Osteoblast (primary cell): ENCODE data around the gene P4HA3. TPM values are rescaled to one million over a fixed set of nuclear protein-coding genes. Genes with fewer than 3 reads are reported as not detected.

Source experiments
- DNase-seq: peaks from one replicate; pipeline ENCODE4 v3.0.0; 2011; ENCODE audit warnings: low spot score, mixed read lengths; ENCODE audit not compliant: insufficient read length; ENCODE audit errors: missing footprints
- H2AFZ ChIP-seq: 2 replicates; pipeline ENCODE4 v1.6.0; 2011; ENCODE audit warnings: mild to moderate bottlenecking, low read length
- H3K27ac ChIP-seq: 2 replicates; pipeline ENCODE4 v1.5.1; 2011; ENCODE audit warnings: mild to moderate bottlenecking, low read depth, low read length, moderate library complexity
- H3K27me3 ChIP-seq: 2 replicates; pipeline ENCODE4 v1.6.0; 2012; ENCODE audit warnings: mild to moderate bottlenecking, control low read depth, inconsistent platforms, low read length, moderate library complexity; ENCODE audit not compliant: insufficient read depth
- H3K36me3 ChIP-seq: 2 replicates; pipeline ENCODE4 v1.5.1; 2011; ENCODE audit warnings: mild to moderate bottlenecking, low read length, control low read depth, moderate library complexity; ENCODE audit not compliant: insufficient read depth
- H3K4me1 ChIP-seq: 2 replicates; pipeline ENCODE4 v1.5.1; 2011; ENCODE audit warnings: mild to moderate bottlenecking, low read length, control low read depth, moderate library complexity; ENCODE audit not compliant: insufficient read depth
- H3K4me2 ChIP-seq: 2 replicates; pipeline ENCODE4 v1.6.0; 2011; ENCODE audit warnings: mild to moderate bottlenecking, low read length; ENCODE audit not compliant: insufficient read depth
- H3K4me3 ChIP-seq: fragments of 200-600 bp; sonication (generic); 3 replicates; pipeline ENCODE4 v1.5.1; 2012; ENCODE audit warnings: mild to moderate bottlenecking, low read length, inconsistent platforms; ENCODE audit not compliant: insufficient read depth
- H3K79me2 ChIP-seq: 2 replicates; pipeline ENCODE4 v1.6.0; 2012; ENCODE audit warnings: mild to moderate bottlenecking, low read length, control low read depth, inconsistent platforms; ENCODE audit not compliant: insufficient read depth
- H3K9me3 ChIP-seq: 2 replicates; pipeline ENCODE4 v1.5.1; 2011; ENCODE audit warnings: low read depth, low read length, control low read depth
- H4K20me1 ChIP-seq: 2 replicates; pipeline ENCODE4 v1.6.0; 2012; ENCODE audit warnings: mild to moderate bottlenecking, low read length, control low read depth; ENCODE audit not compliant: insufficient read depth
- total RNA-seq: library from RNA; depleted of rRNA; stranded (reverse); fragments of >200 nt; gene quantifications from 2 replicates; pipeline ENCODE4 v1.2.3, GENCODE V29; 2012
- TF ChIP-seq, protein P1 (sequence below): IDR thresholded peaks from 2 replicates; pipeline ENCODE4 v1.5.1; 2011; ENCODE audit warnings: mild to moderate bottlenecking, low read depth, low read length, moderate library complexity; ENCODE audit errors: extremely low read depth

Gene P4HA3
- total RNA-seq, 1 donor, result 8.7 TPM

DNA sequence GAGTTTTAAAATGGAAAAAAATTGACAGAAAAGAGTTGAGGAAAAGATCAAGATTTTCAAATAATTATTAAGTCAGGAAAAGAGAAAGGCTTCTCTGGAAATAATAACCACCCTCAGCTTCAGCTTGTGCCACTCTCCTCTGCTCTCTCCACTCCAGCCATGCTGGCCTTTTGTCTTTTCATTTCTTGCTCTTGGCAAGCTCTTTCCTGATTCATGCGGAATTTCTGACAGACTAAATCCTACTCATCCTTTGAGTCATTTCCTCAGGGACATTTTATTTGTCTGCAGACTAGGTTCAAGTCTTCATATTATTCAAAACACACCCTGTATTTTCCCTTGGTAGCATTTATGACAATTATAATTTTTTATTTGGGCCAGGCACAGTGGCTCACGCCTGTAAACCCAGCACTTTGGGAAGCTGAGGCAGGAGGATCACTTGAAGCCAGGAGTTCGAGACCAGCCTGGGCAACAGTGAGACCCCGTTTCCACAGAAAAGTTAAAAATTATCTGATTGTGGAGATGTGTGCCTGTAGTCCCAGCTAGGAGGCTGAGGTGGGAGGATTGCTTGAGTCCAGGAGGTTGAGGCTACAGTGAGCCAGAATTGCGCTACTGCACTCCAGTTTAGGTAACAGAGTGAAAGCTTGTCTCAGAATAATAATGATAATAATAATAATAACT, 7.8 kb upstream of the P4HA3 start:
- Histone ChIP-seq H3K27ac (peak overlapping the region; percentile 88), H4K20me1 (no peaks in the 10 kb centered on the region), H3K4me1 (peaks cover 46% of the 10 kb centered on the region), H3K79me2 (no peaks in the 10 kb centered on the region), H3K36me3 (no peaks in the 10 kb centered on the region), H3K4me3 (no peak overlapping the region), H2AFZ (no peak overlapping the region), H3K27me3 (no peaks in the 10 kb centered on the region), H3K4me2 (peak overlapping the region; percentile 41), H3K9me3 (no peaks in the 10 kb centered on the region)
- peak; percentile 92 for DNase-seq
- TF ChIP-seq, protein P1, sequence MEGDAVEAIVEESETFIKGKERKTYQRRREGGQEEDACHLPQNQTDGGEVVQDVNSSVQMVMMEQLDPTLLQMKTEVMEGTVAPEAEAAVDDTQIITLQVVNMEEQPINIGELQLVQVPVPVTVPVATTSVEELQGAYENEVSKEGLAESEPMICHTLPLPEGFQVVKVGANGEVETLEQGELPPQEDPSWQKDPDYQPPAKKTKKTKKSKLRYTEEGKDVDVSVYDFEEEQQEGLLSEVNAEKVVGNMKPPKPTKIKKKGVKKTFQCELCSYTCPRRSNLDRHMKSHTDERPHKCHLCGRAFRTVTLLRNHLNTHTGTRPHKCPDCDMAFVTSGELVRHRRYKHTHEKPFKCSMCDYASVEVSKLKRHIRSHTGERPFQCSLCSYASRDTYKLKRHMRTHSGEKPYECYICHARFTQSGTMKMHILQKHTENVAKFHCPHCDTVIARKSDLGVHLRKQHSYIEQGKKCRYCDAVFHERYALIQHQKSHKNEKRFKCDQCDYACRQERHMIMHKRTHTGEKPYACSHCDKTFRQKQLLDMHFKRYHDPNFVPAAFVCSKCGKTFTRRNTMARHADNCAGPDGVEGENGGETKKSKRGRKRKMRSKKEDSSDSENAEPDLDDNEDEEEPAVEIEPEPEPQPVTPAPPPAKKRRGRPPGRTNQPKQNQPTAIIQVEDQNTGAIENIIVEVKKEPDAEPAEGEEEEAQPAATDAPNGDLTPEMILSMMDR, result no peak

DNA sequence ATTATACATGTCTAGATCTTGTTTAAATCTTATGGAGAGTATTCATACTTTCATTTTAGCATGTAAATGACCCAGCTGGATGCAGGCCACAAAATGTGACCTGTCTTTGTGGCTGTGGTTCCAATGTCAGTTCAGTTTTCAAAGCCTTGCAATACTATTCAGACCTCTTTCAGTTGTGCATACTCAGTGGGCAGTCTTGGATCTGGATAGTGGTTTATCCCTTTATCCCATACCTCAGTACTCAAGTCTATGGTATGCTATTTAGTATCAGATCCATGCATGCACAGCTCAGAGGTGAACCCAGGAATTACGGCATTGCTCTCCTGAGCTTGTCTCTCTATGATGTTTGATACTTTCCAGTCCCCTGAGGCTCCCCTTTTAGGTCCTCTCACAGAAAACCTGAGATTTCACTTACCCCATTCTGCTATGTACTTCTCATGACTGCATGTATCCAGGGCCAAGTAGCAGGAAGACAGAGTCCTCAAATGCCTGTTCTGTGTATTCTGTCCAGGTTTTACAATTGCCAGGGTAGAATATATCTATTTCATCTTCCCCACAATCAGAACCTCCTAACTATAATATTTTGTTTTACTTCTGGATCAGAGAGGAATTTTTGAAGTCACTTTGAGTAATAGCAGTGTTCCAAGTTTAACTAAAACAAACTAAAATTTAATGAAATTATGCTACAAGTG, 6.9 kb upstream of the P4HA3 start:
- peak overlapping the region; percentile 27 for H2AFZ ChIP-seq
- H3K4me3 ChIP-seq, result no peak overlapping the region
- DNase-seq, result no peak

GRCh38 chr11:74316772-74317505, 5.5 kb upstream of the P4HA3 start:
- peak overlapping the region; percentile 88 for H3K27ac ChIP-seq

More for the DNA sequence above, 6.9 kb upstream of the P4HA3 start:
- no peaks in the 10 kb centered on the region for H3K36me3 ChIP-seq
- no peaks in the 10 kb centered on the region for H4K20me1 ChIP-seq
- H3K4me1 ChIP-seq, result peaks cover 46% of the 10 kb centered on the region
- no peaks in the 10 kb centered on the region for H3K9me3 ChIP-seq
- no peaks in the 10 kb centered on the region for H3K79me2 ChIP-seq
- TF ChIP-seq, protein P1, result no peak
- H3K27me3 ChIP-seq, result no peaks in the 10 kb centered on the region
- peak overlapping the region; percentile 88 for H3K27ac ChIP-seq
- H3K4me2 ChIP-seq, result peak overlapping the region; percentile 41

More at GRCh38 chr11:74316772-74317505, 5.5 kb upstream of the P4HA3 start:
- peak; percentile 77 for DNase-seq
- no peaks in the 10 kb centered on the region for H3K9me3 ChIP-seq
- no peaks in the 10 kb centered on the region for H3K36me3 ChIP-seq
- peak overlapping the region; percentile 26 for H3K4me2 ChIP-seq
- H3K4me3 ChIP-seq, result no peak overlapping the region
- TF ChIP-seq, protein P1, result no peak
- H3K27me3 ChIP-seq, result no peaks in the 10 kb centered on the region
- no peaks in the 10 kb centered on the region for H3K79me2 ChIP-seq
- peaks cover 33% of the 10 kb centered on the region for H3K4me1 ChIP-seq
- H4K20me1 ChIP-seq, result no peaks in the 10 kb centered on the region
- no peak overlapping the region for H2AFZ ChIP-seq
